Measurements from ENCODE around the gene SMIM9. TPM values are rescaled to one million over a fixed set of nuclear protein-coding genes. Genes with fewer than 3 reads are reported as not detected.

SMIM9 gene
- total RNA-seq, 2 donors from 2014 or later = not detected

DNA sequence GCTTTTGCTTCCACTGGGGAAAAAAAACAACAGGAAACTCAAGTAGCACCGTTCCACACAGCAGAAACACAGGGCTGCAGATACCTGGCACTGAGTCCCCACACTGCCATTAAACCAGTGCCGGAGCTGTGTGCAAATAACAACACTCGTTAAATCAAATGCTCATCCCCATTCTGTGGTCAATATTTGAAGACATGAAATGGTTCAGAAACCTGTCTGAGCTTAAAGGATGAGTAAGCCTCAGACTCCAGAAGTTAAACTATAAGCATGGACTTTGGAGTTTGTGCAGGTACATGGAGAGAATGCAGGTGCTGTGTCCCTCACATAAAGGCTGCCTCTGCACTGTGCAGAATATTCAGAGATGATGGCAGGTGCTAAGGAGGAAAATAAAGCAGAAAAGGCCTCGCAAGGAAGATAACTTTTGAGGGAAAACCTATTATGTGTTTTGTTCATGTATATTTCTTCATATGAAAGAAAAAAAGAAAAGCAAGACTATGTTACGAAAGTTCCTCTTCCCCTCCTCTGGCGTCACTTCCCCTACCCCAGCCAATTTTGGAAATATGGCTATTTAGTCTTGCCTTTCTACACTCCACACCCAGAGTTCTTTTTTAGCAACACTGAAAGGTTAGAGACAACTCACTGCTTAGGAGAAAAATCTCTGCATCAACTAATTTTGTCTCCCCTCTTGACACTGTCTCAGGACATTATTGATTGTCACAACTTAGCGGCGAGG is 33.8 kb downstream of the SMIM9 start:
- DNase-seq = no peak
- H3K27me3 Mint-ChIP-seq (ENCODE audit: insufficient read depth) = peaks cover 19% of the 10 kb centered on the region
- no peak for TF ChIP-seq CTCF (conservative IDR thresholded peaks at IDR 0.05)
- H3K9me3 ChIP-seq (ENCODE audit: control insufficient read depth, low read length) = no peaks in the 10 kb centered on the region
- H3K4me3 Mint-ChIP-seq = no peak overlapping the region
- H3K36me3 ChIP-seq (ENCODE audit: control insufficient read depth, insufficient read depth, low read length) = no peaks in the 10 kb centered on the region
- peaks cover 35% of the 10 kb centered on the region for H3K9me3 Mint-ChIP-seq
- H3K9ac ChIP-seq (ENCODE audit: extremely low read depth, low read length, poor library complexity, severe bottlenecking) = no peak overlapping the region
- H3K4me3 ChIP-seq (ENCODE audit: low read length) = no peak overlapping the region
- H3K27ac Mint-ChIP-seq = no peak overlapping the region
- no peaks in the 10 kb centered on the region for H3K27me3 ChIP-seq (ENCODE audit: control insufficient read depth, insufficient read depth, low read length, poor library complexity, severe bottlenecking)
- no peak overlapping the region for H3K27ac ChIP-seq (ENCODE audit: low read depth, low read length)
- H3K4me1 Mint-ChIP-seq = peaks cover 30% of the 10 kb centered on the region
- H3K36me3 Mint-ChIP-seq (ENCODE audit: low read depth) = no peaks in the 10 kb centered on the region
- peaks cover 7% of the 10 kb centered on the region for H3K4me1 ChIP-seq (ENCODE audit: control insufficient read depth, insufficient read depth, low read length)
- WGBS, 2 experiments (ENCODE audit: insufficient coverage in 1 of 2, insufficient read length in 1 of 2) = 90 to 100% methylated on average over 1 to 8 of the region's 8 CpGs

DNA sequence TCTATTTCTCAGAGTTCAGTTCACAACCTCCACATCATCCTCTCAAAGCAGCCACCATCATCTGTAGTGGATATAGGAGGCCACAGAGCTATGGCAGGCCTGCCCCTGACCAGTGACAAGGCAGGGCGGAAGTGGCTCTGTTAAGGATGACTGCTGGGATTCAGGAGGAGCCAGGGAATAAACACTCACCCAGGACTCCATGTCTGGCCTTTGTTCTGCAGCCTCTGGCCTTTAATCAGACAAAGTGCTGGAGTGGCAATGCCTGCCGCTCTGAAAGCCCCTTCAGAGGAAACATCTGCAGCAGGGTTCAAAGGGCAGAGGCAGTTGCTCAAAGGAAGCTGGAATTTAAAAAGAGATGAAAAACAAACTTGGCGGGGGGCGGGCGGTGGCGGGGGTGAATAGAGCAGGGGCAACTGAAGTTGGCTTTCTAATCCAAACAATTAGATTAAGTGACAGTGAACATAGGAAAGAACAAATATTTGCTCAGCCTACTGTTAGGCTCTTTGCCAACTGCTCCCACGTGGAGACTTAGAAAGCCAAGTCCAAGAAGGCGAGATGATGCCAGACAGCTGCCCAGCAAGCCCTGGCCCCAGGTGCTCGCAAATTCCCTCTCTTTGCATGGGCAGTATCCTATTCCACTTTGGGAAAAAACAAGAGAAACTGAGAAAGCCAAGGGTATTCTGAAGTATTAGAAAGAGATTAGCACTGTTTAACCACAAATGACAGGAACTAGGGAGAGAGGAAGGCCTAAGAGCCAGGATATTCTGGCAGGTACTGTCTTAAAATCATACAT is 34.7 kb downstream of the SMIM9 start:
- Histone ChIP-seq H3K9ac (ENCODE audit: extremely low read depth, low read length, poor library complexity, severe bottlenecking) (no peak overlapping the region), H3K4me1 (ENCODE audit: control insufficient read depth, insufficient read depth, low read length) (peaks cover 7% of the 10 kb centered on the region), H3K9me3 (ENCODE audit: control insufficient read depth, low read length) (no peaks in the 10 kb centered on the region), H3K27ac (ENCODE audit: low read depth, low read length) (peak overlapping the region; percentile 70), H3K4me3 (ENCODE audit: low read length) (no peak overlapping the region), H3K27me3 (ENCODE audit: control insufficient read depth, insufficient read depth, low read length, poor library complexity, severe bottlenecking) (no peaks in the 10 kb centered on the region), H3K36me3 (ENCODE audit: control insufficient read depth, insufficient read depth, low read length) (no peaks in the 10 kb centered on the region)
- H3K4me1 Mint-ChIP-seq = peaks cover 30% of the 10 kb centered on the region
- H3K36me3 Mint-ChIP-seq (ENCODE audit: low read depth) = no peaks in the 10 kb centered on the region
- 27% methylated on average over 9 of the region's 9 CpGs; no CpG with 5 or more reads in 1 of the 2 experiments for WGBS, 2 experiments (ENCODE audit: insufficient coverage in 1 of 2, insufficient read length in 1 of 2)
- H3K4me3 Mint-ChIP-seq = no peak overlapping the region
- peaks cover 18% of the 10 kb centered on the region for H3K27me3 Mint-ChIP-seq (ENCODE audit: insufficient read depth)
- H3K27ac Mint-ChIP-seq = no peak overlapping the region
- peaks cover 35% of the 10 kb centered on the region for H3K9me3 Mint-ChIP-seq
- peak; percentile 67 for DNase-seq
- no peak for TF ChIP-seq CTCF (conservative IDR thresholded peaks at IDR 0.05)

DNA sequence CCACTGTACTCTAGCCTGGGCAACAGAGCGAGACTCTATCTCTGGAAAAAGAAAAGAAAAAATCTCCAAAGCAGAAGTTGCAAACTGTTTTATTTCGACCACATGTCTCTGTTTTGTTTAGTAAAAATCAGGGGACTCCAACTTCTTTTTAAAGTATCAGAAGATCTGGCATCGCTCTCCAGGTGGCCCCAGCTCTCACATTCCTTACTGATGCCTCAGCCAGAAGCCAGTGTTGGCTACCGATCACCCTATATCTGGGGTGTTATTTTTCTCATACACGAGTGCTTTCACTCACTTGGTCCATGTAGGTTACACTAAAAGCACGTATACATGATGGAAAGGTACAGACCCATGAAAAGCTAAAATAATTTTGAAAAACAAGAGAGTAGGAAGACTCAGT is 37.5 kb downstream of the SMIM9 start:
- Histone ChIP-seq H3K36me3 (ENCODE audit: control insufficient read depth, insufficient read depth, low read length) (no peaks in the 10 kb centered on the region), H3K4me3 (ENCODE audit: low read length) (no peak overlapping the region), H3K27me3 (ENCODE audit: control insufficient read depth, insufficient read depth, low read length, poor library complexity, severe bottlenecking) (no peaks in the 10 kb centered on the region), H3K9me3 (ENCODE audit: control insufficient read depth, low read length) (no peaks in the 10 kb centered on the region), H3K4me1 (ENCODE audit: control insufficient read depth, insufficient read depth, low read length) (peaks cover 7% of the 10 kb centered on the region), H3K27ac (ENCODE audit: low read depth, low read length) (no peak overlapping the region), H3K9ac (ENCODE audit: extremely low read depth, low read length, poor library complexity, severe bottlenecking) (no peak overlapping the region)
- Mint-ChIP-seq H3K4me3 (no peak overlapping the region), H3K36me3 (ENCODE audit: low read depth) (no peaks in the 10 kb centered on the region), H3K27me3 (ENCODE audit: insufficient read depth) (peaks cover 3% of the 10 kb centered on the region), H3K9me3 (peaks cover 38% of the 10 kb centered on the region), H3K4me1 (peaks cover 21% of the 10 kb centered on the region), H3K27ac (no peak overlapping the region)
- DNase-seq = no peak
- 60 to 74% methylated on average over 1 to 6 of the region's 6 CpGs for whole genome bisulfite sequencing, 2 experiments (ENCODE audit: insufficient coverage in 1 of 2, insufficient read length in 1 of 2)
- no peak for TF ChIP-seq CTCF (conservative IDR thresholded peaks at IDR 0.05)
